Mononuclear cell (primary cell): ENCODE results near the gene OR6V1. TPM values are rescaled to one million over a fixed set of nuclear protein-coding genes. Genes with fewer than 3 reads are reported as not detected.

Experiments used
- H3K27me3 ChIP-seq: 2 replicates; pipeline ENCODE4 v1.6.0; 2011; ENCODE audit warnings: low read length, control low read depth; ENCODE audit not compliant: insufficient read depth
- H3K4me1 ChIP-seq: 2 replicates; pipeline ENCODE4 v1.5.1; 2011; ENCODE audit warnings: mild to moderate bottlenecking, low read length, control low read depth; ENCODE audit not compliant: insufficient read depth
- H3K4me3 ChIP-seq: 2 replicates; pipeline ENCODE4 v1.5.1; 2011; ENCODE audit warnings: mild to moderate bottlenecking, low read length, moderate library complexity
- H3K9me3 ChIP-seq: 2 replicates; pipeline ENCODE4 v1.5.1; 2011; ENCODE audit warnings: low read depth, mild to moderate bottlenecking, control low read depth, low read length
- total RNA-seq: library from RNA; depleted of rRNA; stranded (reverse); fragments of >200 nt; gene quantifications from one replicate; pipeline ENCODE4 v1.2.3, GENCODE V29; 2012

Gene OR6V1
- not detected for total RNA-seq

DNA sequence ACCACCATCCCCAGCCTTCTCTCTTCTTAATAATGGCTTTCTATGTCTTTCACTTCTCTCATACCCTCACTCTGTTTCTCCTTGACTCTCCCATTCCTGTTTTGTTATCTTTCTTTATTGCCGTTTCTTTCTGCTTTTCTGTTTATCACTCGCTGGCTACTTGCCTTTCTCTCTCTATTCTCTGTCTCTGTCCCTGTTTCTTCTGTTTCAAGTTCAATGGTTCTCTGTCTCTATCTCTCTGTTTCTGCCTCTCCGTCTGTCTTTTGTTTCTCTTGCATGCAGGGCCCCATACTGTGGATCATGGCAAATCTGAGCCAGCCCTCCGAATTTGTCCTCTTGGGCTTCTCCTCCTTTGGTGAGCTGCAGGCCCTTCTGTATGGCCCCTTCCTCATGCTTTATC, at the start of gene OR6V1:
OR6V1 (plus strand) TSS at position 301 of the 400 bp plus-strand sequence; CDS start at position 301, 0 bp downstream.
- Histone ChIP-seq H3K27me3 (no peaks in the 10 kb centered on the region), H3K4me3 (no peak within 1 kb of the TSS), H3K9me3 (no peaks in the 10 kb centered on the region), H3K4me1 (peaks cover 22% of the 10 kb centered on the region)

DNA sequence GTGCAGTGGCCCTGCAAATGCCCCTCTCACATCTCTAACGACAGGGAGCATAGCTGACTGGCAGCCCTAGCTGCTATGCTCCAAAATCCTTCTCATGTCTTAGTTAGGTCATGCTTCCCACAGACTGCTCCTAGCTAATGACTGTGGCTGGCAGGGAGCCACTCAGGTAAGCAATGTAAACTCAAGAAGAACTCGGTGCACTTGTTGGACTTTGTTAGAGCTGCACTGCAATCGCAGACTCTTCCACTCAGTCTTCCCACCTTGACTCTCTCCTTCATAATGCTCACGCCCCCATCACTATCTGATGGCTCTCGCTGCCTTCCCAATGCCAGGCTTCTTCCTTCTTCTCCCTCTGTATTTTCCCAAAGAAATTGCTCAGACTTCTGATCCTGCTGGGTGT, 49.2 kb upstream of the OR6V1 start:
- Histone ChIP-seq H3K4me1 (peaks cover 6% of the 10 kb centered on the region), H3K9me3 (no peaks in the 10 kb centered on the region), H3K27me3 (no peaks in the 10 kb centered on the region), H3K4me3 (no peak overlapping the region)

GRCh38 chr7:143003393-143004051, 48.6 kb upstream of the OR6V1 start:
- Histone ChIP-seq H3K4me1 (peaks cover 9% of the 10 kb centered on the region), H3K9me3 (no peaks in the 10 kb centered on the region), H3K27me3 (no peaks in the 10 kb centered on the region), H3K4me3 (no peak overlapping the region)

GRCh38 chr7:143005632-143006260, 46.4 kb upstream of the OR6V1 start:
- Histone ChIP-seq H3K4me1 (peaks cover 9% of the 10 kb centered on the region), H3K27me3 (no peaks in the 10 kb centered on the region), H3K9me3 (no peaks in the 10 kb centered on the region), H3K4me3 (no peak overlapping the region)

GRCh38 chr7:143008007-143008901, 43.9 kb upstream of the OR6V1 start:
- no peak overlapping the region for H3K4me3 ChIP-seq
- no peaks in the 10 kb centered on the region for H3K9me3 ChIP-seq
- peaks cover 5% of the 10 kb centered on the region for H3K4me1 ChIP-seq
- H3K27me3 ChIP-seq: no peaks in the 10 kb centered on the region

- no peaks in the 10 kb centered on the region for H3K27me3 ChIP-seq
- H3K9me3 ChIP-seq: no peaks in the 10 kb centered on the region
- peaks cover 17% of the 10 kb centered on the region for H3K4me1 ChIP-seq
- H3K4me3 ChIP-seq: no peak overlapping the region
Measured at GRCh38 chr7:143012001-143012400, 40.1 kb upstream of the OR6V1 start.

DNA sequence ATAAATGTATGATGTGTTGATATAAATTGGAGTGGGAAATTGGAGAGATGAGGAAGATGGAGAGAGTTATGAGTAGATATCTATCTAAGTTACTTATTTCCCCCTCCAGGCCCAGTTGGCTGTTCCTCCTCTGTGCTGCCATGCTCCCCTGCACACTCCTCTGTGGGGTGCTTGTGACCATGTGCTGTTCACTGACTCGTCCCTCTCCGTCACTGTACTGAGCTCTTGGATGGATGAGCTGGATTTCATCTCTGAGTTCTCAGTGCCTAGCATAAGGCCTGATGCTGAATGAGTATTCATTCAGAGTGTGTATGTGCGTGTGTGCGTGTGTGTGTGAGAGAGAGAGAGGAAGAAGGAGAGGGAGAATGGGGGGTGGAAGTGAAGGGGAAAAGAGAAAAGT, 39.7 kb upstream of the OR6V1 start:
- peaks cover 17% of the 10 kb centered on the region for H3K4me1 ChIP-seq
- H3K9me3 ChIP-seq: no peaks in the 10 kb centered on the region
- no peak overlapping the region for H3K4me3 ChIP-seq
- H3K27me3 ChIP-seq: no peaks in the 10 kb centered on the region

DNA sequence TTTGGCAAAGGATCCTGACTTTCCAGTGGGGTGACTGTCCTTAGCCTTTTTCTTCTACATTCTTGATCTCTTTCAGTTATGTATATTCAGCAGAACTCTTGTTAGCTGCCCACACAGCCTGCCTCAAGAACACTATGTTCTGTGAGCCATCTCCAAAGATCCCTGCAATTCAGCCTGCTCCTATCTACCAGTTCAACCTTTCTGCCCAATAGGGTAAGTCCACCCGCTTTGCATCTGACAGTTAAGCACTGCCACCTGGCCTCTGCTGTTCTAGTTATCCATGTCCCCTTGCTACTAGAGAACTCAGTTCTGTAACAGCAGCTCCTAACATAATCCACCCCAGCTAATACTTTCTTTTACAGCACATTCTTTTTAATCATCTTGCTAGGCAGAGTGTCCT, 38.7 kb upstream of the OR6V1 start:
- Histone ChIP-seq H3K27me3 (no peaks in the 10 kb centered on the region), H3K9me3 (no peaks in the 10 kb centered on the region), H3K4me1 (peaks cover 14% of the 10 kb centered on the region), H3K4me3 (no peak overlapping the region)

GRCh38 chr7:143013893-143014292, 38.2 kb upstream of the OR6V1 start:
- Histone ChIP-seq H3K9me3 (peaks cover 3% of the 10 kb centered on the region), H3K27me3 (no peaks in the 10 kb centered on the region), H3K4me1 (peaks cover 14% of the 10 kb centered on the region), H3K4me3 (no peak overlapping the region)

GRCh38 chr7:143015084-143015483, 37.1 kb upstream of the OR6V1 start:
- Histone ChIP-seq H3K9me3 (peaks cover 12% of the 10 kb centered on the region), H3K4me3 (no peak overlapping the region), H3K27me3 (no peaks in the 10 kb centered on the region), H3K4me1 (peaks cover 14% of the 10 kb centered on the region)

GRCh38 chr7:143015926-143016490, 36.1 kb upstream of the OR6V1 start:
- H3K9me3 ChIP-seq: peaks cover 12% of the 10 kb centered on the region
- peaks cover 14% of the 10 kb centered on the region for H3K4me1 ChIP-seq
- no peak overlapping the region for H3K4me3 ChIP-seq
- H3K27me3 ChIP-seq: no peaks in the 10 kb centered on the region

DNA sequence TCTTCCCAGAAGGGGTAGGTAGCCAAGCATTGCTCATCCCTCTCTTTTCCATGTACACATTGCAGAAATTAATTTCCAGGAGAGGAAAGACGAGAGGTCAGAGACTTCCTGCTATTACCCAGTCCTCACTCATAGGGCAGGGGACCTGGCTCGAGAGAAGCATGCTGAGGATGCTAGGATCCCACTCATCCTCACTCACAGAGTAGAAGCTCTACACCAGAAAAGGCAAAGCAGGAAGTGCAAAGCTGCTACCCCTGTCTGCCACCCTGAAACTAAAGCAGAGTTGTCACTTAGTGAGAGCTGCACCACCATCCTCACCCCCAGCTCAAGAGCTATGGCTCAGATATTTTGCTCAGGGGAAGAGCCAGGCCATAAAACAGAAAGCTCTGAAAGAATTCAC, 35.1 kb upstream of the OR6V1 start:
- H3K4me1 ChIP-seq: peaks cover 14% of the 10 kb centered on the region
- H3K4me3 ChIP-seq: no peak overlapping the region
- H3K9me3 ChIP-seq: peaks cover 12% of the 10 kb centered on the region
- no peaks in the 10 kb centered on the region for H3K27me3 ChIP-seq

DNA sequence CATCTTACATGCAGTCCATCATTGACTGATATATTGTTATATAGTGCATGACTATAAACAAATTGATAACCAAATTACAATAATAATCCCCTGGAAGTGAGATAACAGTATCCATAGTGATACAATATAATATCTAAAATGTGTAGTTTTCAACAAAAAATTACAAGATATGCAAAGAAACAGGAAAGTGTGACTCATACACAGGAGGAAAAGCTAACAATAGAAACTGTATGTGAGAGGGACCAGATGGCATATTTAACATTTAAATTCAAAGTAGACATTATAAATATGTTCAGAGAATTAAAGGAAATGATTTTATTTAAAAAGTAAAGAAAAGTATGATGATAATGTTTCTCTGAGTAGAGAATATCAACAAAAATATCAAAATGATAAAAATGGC, 33.2 kb upstream of the OR6V1 start:
- peaks cover 12% of the 10 kb centered on the region for H3K9me3 ChIP-seq
- no peak overlapping the region for H3K4me3 ChIP-seq
- no peaks in the 10 kb centered on the region for H3K27me3 ChIP-seq
- H3K4me1 ChIP-seq: peaks cover 9% of the 10 kb centered on the region

GRCh38 chr7:143023047-143023446, 29.1 kb upstream of the OR6V1 start:
- Histone ChIP-seq H3K4me3 (no peak overlapping the region), H3K9me3 (peaks cover 12% of the 10 kb centered on the region), H3K4me1 (no peaks in the 10 kb centered on the region), H3K27me3 (no peaks in the 10 kb centered on the region)

GRCh38 chr7:143025371-143025770, 26.8 kb upstream of the OR6V1 start:
- no peak overlapping the region for H3K4me3 ChIP-seq
- H3K4me1 ChIP-seq: no peaks in the 10 kb centered on the region
- H3K27me3 ChIP-seq: no peaks in the 10 kb centered on the region
- H3K9me3 ChIP-seq: no peaks in the 10 kb centered on the region
